Measurements from ENCODE around the gene PHAX. TPM values are rescaled to one million over a fixed set of nuclear protein-coding genes. Genes with fewer than 3 reads are reported as not detected.
"Not testable (repeated sequence)": the region's sequence is repeated elsewhere in the genome, so short reads cannot be mapped to it uniquely, and the experiment has no call there.

PHAX gene, protein sequence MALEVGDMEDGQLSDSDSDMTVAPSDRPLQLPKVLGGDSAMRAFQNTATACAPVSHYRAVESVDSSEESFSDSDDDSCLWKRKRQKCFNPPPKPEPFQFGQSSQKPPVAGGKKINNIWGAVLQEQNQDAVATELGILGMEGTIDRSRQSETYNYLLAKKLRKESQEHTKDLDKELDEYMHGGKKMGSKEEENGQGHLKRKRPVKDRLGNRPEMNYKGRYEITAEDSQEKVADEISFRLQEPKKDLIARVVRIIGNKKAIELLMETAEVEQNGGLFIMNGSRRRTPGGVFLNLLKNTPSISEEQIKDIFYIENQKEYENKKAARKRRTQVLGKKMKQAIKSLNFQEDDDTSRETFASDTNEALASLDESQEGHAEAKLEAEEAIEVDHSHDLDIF
- 34.7 TPM for polyA plus RNA-seq (2013, experiment 1 of 2)
- polyA plus RNA-seq (2013, experiment 2 of 2): 37.0 TPM

DNA sequence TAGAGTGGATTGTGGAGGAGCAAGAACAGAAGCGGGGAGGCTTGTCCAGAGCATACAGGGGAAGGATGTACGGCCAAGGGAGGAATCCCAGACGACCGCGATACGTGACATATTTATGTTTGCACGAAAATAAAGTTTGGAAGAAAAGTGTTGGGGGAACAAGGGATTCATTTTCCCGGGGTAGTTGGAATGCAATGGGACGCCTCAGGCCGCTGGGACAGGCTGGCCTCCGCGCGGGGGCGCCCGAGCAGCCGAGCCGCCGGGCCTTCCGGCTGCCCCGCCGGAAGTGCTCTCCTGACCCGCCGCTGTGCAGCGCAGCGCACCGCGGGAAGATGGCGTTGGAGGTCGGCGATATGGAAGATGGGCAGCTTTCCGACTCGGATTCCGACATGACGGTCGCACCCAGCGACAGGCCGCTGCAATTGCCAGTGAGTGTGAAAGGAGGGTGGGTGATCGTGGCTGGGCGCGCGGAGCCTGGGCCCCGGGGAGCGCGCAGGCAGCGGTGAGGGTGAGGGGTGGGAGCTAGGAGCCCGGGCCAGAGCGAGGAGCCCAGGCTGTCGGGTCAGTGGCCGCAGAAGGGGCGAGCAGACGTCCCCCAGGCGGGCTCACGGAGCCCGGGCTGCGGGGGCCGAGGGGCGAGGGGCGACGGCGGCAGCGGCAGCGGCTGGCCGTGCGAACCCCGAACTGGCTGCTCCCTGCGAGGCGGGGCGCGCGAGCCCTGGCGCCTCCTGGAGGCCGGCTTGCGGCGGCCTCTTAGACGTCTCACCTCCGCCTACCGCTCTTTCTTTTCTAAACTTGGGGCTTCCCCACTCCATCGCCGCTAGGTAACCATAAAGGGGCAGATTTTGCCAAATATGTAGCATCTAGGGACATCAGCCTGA is at the start of gene PHAX:
Gene PHAX, plus strand, starts transcription at position 317 of the 881 bp plus-strand sequence. Its CDS starts 16 bp downstream, at position 333.
- Histone ChIP-seq H3K23ac (ENCODE audit: low read length in 2 of 2) (peak within 1 kb of the TSS in 1 of 2 experiments; percentile 85), H3K27ac (ENCODE audit: low read length, poor library complexity, severe bottlenecking) (peak within 1 kb of the TSS; percentile 42), H3K9ac (ENCODE audit: low read length) (peak within 1 kb of the TSS; percentile 96), H2AK5ac (ENCODE audit: low read length, severe bottlenecking) (peak within 1 kb of the TSS; percentile 67), H3K79me1 (replicated peaks; ENCODE audit: low read length, poor library complexity, severe bottlenecking) (peaks cover 5% of the 10 kb centered on the region), H3K18ac (ENCODE audit: low read depth in 1 of 2, low read length in 2 of 2) (peak within 1 kb of the TSS; percentile 95 to 98), H4K91ac (ENCODE audit: low read length) (peak within 1 kb of the TSS; percentile 87), H3K36me3 (ENCODE audit: control insufficient read depth in 1 of 2, insufficient read depth in 2 of 2, low read depth in 1 of 2, low read length in 2 of 2) (peaks cover 14 to 23% of the 10 kb centered on the region in 2 experiments), H4K8ac (ENCODE audit: low read length) (peak within 1 kb of the TSS; percentile 97), H2BK120ac (ENCODE audit: low read depth, low read length) (peak within 1 kb of the TSS; percentile 22), H3K4me1 (ENCODE audit: control insufficient read depth, insufficient read depth, low read depth, low read length) (peaks cover 11% of the 10 kb centered on the region), H3K4me2 (ENCODE audit: low read length, poor library complexity, severe bottlenecking) (peak within 1 kb of the TSS; percentile 44), H2BK5ac (ENCODE audit: low read depth, low read length, poor library complexity, severe bottlenecking) (no peak within 1 kb of the TSS), H3K9me3 (ENCODE audit: control insufficient read depth, low read length) (no peaks in the 10 kb centered on the region), H2BK15ac (ENCODE audit: low read depth, poor library complexity, severe bottlenecking) (no peak within 1 kb of the TSS), H2BK12ac (ENCODE audit: low read length in 2 of 2) (peak within 1 kb of the TSS in 1 of 2 experiments; percentile 61), H3K4ac (ENCODE audit: low read depth in 1 of 2, low read length in 2 of 2) (peak within 1 kb of the TSS; percentile 94 to 97), H3K27me3 (ENCODE audit: control insufficient read depth in 1 of 2, insufficient read depth in 1 of 2, low read length in 2 of 2) (no peaks in the 10 kb centered on the region), H2AFZ (ENCODE audit: low read depth, low read length) (peak within 1 kb of the TSS; percentile 98), H3K4me3 (ENCODE audit: insufficient read depth in 1 of 2, low read depth in 1 of 2, low read length in 2 of 2) (peak within 1 kb of the TSS; percentile 97 to 100), H3K14ac (ENCODE audit: low read length in 2 of 2) (peak within 1 kb of the TSS in 1 of 2 experiments; percentile 94)
- WGBS: 2% methylated on average over 67 of the region's 79 CpGs
- DNase-seq: peak; percentile 83

DNA sequence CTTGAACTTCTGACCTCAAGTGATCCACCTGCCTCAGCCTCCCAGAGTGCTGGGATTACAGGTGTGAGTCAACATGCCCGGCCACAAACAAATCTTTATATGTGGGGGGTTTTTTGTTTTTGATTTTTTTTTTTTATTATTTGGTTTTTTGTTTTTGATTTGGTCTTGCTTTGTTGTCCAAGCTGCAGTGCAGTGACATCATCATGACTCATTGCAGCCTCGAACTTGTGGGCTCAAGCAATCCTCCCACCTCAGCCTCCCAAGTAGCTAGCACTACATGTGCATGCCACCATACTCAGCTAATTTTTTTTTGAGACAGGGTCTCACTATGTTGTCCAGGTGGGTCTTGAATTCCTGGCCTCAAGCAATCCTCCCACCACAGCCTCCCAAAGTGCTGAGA is 48.1 kb upstream of the PHAX start:
- Histone ChIP-seq H3K23ac (ENCODE audit: low read length in 2 of 2) (no peak overlapping the region), H3K27me3 (ENCODE audit: control insufficient read depth in 1 of 2, insufficient read depth in 1 of 2, low read length in 2 of 2) (no peaks in the 10 kb centered on the region), H4K8ac (ENCODE audit: low read length) (no peak overlapping the region), H2AK5ac (ENCODE audit: low read length, severe bottlenecking) (no peak overlapping the region), H3K9ac (ENCODE audit: low read length) (no peak overlapping the region), H3K36me3 (ENCODE audit: control insufficient read depth in 1 of 2, insufficient read depth in 2 of 2, low read depth in 1 of 2, low read length in 2 of 2) (peaks cover 42 to 82% of the 10 kb centered on the region in 2 experiments), H3K4me3 (ENCODE audit: insufficient read depth in 1 of 2, low read depth in 1 of 2, low read length in 2 of 2) (no peak overlapping the region), H3K27ac (ENCODE audit: low read length, poor library complexity, severe bottlenecking) (no peak overlapping the region), H3K18ac (ENCODE audit: low read depth in 1 of 2, low read length in 2 of 2) (no peak overlapping the region), H3K14ac (ENCODE audit: low read length in 2 of 2) (no peak overlapping the region), H2AFZ (ENCODE audit: low read depth, low read length) (no peak overlapping the region), H2BK12ac (ENCODE audit: low read length in 2 of 2) (no peak overlapping the region), H3K4me2 (ENCODE audit: low read length, poor library complexity, severe bottlenecking) (no peak overlapping the region), H3K4ac (ENCODE audit: low read depth in 1 of 2, low read length in 2 of 2) (no peak overlapping the region), H3K4me1 (ENCODE audit: control insufficient read depth, insufficient read depth, low read depth, low read length) (no peaks in the 10 kb centered on the region), H3K9me3 (ENCODE audit: control insufficient read depth, low read length) (no peaks in the 10 kb centered on the region), H2BK120ac (ENCODE audit: low read depth, low read length) (no peak overlapping the region), H2BK15ac (ENCODE audit: low read depth, poor library complexity, severe bottlenecking) (no peak overlapping the region), H2BK5ac (ENCODE audit: low read depth, low read length, poor library complexity, severe bottlenecking) (no peak overlapping the region), H3K79me1 (replicated peaks; ENCODE audit: low read length, poor library complexity, severe bottlenecking) (no peaks in the 10 kb centered on the region), H4K91ac (ENCODE audit: low read length) (no peak overlapping the region)
- WGBS: 88% methylated on average over 2 of the region's 2 CpGs
- DNase-seq: no peak

DNA sequence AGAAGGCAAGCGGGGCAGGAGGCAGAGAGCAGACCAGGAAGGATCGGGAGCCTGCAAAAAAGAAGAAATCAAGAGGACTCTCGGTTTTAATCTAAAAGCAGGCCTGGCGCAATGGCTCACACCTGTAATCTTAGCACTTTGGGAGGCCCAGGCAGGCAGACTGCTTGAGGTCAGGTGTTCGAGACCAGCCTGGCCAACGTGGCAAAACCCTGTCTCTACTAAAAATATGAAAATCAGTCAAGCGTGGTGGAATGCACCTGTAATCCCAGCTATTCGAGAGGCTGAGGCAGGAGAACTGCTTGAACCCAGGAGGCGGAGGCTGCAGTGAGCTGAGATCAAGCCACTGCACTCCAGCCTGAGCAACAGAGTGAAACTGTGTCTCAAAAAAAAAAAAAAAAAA is 45.6 kb upstream of the PHAX start:
- H3K27me3 ChIP-seq (ENCODE audit: control insufficient read depth in 1 of 2, insufficient read depth in 1 of 2, low read length in 2 of 2); H3K9me3 ChIP-seq (ENCODE audit: control insufficient read depth, low read length); H3K4me2 ChIP-seq (ENCODE audit: low read length, poor library complexity, severe bottlenecking); H4K91ac ChIP-seq (ENCODE audit: low read length); H3K27ac ChIP-seq (ENCODE audit: low read length, poor library complexity, severe bottlenecking); H3K14ac ChIP-seq (ENCODE audit: low read length in 2 of 2); H2BK15ac ChIP-seq (ENCODE audit: low read depth, poor library complexity, severe bottlenecking); H2BK12ac ChIP-seq (ENCODE audit: low read length in 2 of 2); H3K23ac ChIP-seq (ENCODE audit: low read length in 2 of 2); H3K18ac ChIP-seq (ENCODE audit: low read depth in 1 of 2, low read length in 2 of 2); H3K4me3 ChIP-seq (ENCODE audit: insufficient read depth in 1 of 2, low read depth in 1 of 2, low read length in 2 of 2); H2BK120ac ChIP-seq (ENCODE audit: low read depth, low read length); H4K8ac ChIP-seq (ENCODE audit: low read length); H3K4ac ChIP-seq (ENCODE audit: low read depth in 1 of 2, low read length in 2 of 2); DNase-seq; H3K79me1 ChIP-seq (replicated peaks; ENCODE audit: low read length, poor library complexity, severe bottlenecking); H3K9ac ChIP-seq (ENCODE audit: low read length); H2AK5ac ChIP-seq (ENCODE audit: low read length, severe bottlenecking); H2BK5ac ChIP-seq (ENCODE audit: low read depth, low read length, poor library complexity, severe bottlenecking); H2AFZ ChIP-seq (ENCODE audit: low read depth, low read length); H3K4me1 ChIP-seq (ENCODE audit: control insufficient read depth, insufficient read depth, low read depth, low read length): not testable (repeated sequence)
- WGBS: 94% methylated on average over 9 of the region's 9 CpGs
- peaks cover 34 to 79% of the 10 kb centered on the region in 2 experiments for H3K36me3 ChIP-seq (ENCODE audit: control insufficient read depth in 1 of 2, insufficient read depth in 2 of 2, low read depth in 1 of 2, low read length in 2 of 2)

DNA sequence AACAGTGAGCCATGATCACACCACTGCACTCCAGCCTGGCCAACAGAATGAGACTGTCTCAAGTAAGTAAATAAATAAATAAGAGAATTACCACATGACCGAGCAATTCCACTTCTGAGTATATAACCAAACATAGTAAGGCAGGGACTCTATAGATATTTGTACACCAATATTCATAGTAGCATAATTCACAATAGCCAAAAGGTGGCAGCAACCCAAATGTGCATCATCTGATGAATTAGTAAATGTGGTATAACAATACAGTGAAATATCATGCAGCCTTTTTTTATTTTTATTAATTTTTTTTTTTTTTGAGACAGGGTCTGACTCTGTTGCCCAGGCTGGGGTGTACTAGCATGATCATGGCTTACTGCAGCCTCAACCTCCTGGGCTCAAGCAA is 38.8 kb upstream of the PHAX start:
- Histone ChIP-seq H3K27ac (ENCODE audit: low read length, poor library complexity, severe bottlenecking) (no peak overlapping the region), H3K4me2 (ENCODE audit: low read length, poor library complexity, severe bottlenecking) (no peak overlapping the region), H3K79me1 (replicated peaks; ENCODE audit: low read length, poor library complexity, severe bottlenecking) (peaks cover 4% of the 10 kb centered on the region), H3K4ac (ENCODE audit: low read depth in 1 of 2, low read length in 2 of 2) (no peak overlapping the region), H2AFZ (ENCODE audit: low read depth, low read length) (no peak overlapping the region), H3K18ac (ENCODE audit: low read depth in 1 of 2, low read length in 2 of 2) (no peak overlapping the region), H2BK15ac (ENCODE audit: low read depth, poor library complexity, severe bottlenecking) (no peak overlapping the region), H3K14ac (ENCODE audit: low read length in 2 of 2) (no peak overlapping the region), H2BK5ac (ENCODE audit: low read depth, low read length, poor library complexity, severe bottlenecking) (no peak overlapping the region), H2BK120ac (ENCODE audit: low read depth, low read length) (no peak overlapping the region), H4K8ac (ENCODE audit: low read length) (no peak overlapping the region), H3K23ac (ENCODE audit: low read length in 2 of 2) (no peak overlapping the region), H3K9me3 (ENCODE audit: control insufficient read depth, low read length) (no peaks in the 10 kb centered on the region), H3K4me3 (ENCODE audit: insufficient read depth in 1 of 2, low read depth in 1 of 2, low read length in 2 of 2) (no peak overlapping the region), H4K91ac (ENCODE audit: low read length) (no peak overlapping the region), H2AK5ac (ENCODE audit: low read length, severe bottlenecking) (no peak overlapping the region), H3K9ac (ENCODE audit: low read length) (no peak overlapping the region), H3K36me3 (ENCODE audit: control insufficient read depth in 1 of 2, insufficient read depth in 2 of 2, low read depth in 1 of 2, low read length in 2 of 2) (peaks cover 16 to 56% of the 10 kb centered on the region in 2 experiments), H3K4me1 (ENCODE audit: control insufficient read depth, insufficient read depth, low read depth, low read length) (no peaks in the 10 kb centered on the region), H3K27me3 (ENCODE audit: control insufficient read depth in 1 of 2, insufficient read depth in 1 of 2, low read length in 2 of 2) (no peaks in the 10 kb centered on the region), H2BK12ac (ENCODE audit: low read length in 2 of 2) (no peak overlapping the region)
- no CpG with 5 or more reads among the region's 1 CpG for WGBS
- peak; percentile 17 for DNase-seq
